ENCODE data around the gene ATP2B2. TPM values are rescaled to one million over a fixed set of nuclear protein-coding genes. Genes with fewer than 3 reads are reported as not detected.
"Not testable (repeated sequence)": the region's sequence is repeated elsewhere in the genome, so short reads cannot be mapped to it uniquely, and the experiment has no call there.

The ATP2B2 gene
- total RNA-seq, 2 experiments from 2014 or later, result not detected

- H3K36me3 Mint-ChIP-seq (ENCODE audit: low read depth), result peaks cover 77% of the 10 kb centered on the region
- CTCF ChIA-PET, result interaction anchor here (0.9 to 1.4 kb wide), 3 partner anchors 15 to 50 kb away, joined by 3 to 8 read pairs (median 3); partner anchors contain the start of gene SEC13
- H3K27me3 Mint-ChIP-seq, result no peaks in the 10 kb centered on the region
- DNase-seq, result no peak
- H3K4me1 Mint-ChIP-seq, result peaks cover 2% of the 10 kb centered on the region
- H3K27ac Mint-ChIP-seq, result no peak overlapping the region
- POLR2A ChIA-PET, result interaction anchor here (0.6 to 1.4 kb wide), 2 partner anchors 16 to 57 kb away, joined by 3 to 10 read pairs; partner anchors contain the start of genes SEC13 and TATDN2
- no peak overlapping the region for H3K4me3 Mint-ChIP-seq
- H3K9me3 Mint-ChIP-seq, result no peaks in the 10 kb centered on the region
These were observed 200.0 kb downstream of the ATP2B2 start for GRCh38 chr3:10305331-10305902.

GRCh38 chr3:10304905-10305304 is 200.5 kb downstream of the ATP2B2 start:
- ChIA-PET CTCF (interaction anchor here (0.9 to 1.4 kb wide), 3 partner anchors 16 to 49 kb away, joined by 3 to 8 read pairs (median 3); partner anchors contain the start of gene SEC13), POLR2A (interaction anchor here (0.6 to 1.2 kb wide), 3 partner anchors 33 to 57 kb away, joined by 3 read pairs; partner anchors contain the start of gene TATDN2)
- peaks cover 2% of the 10 kb centered on the region for H3K4me1 Mint-ChIP-seq
- DNase-seq, result no peak
- peaks cover 76% of the 10 kb centered on the region for H3K36me3 Mint-ChIP-seq (ENCODE audit: low read depth)
- H3K9me3 Mint-ChIP-seq, result no peaks in the 10 kb centered on the region
- H3K27ac Mint-ChIP-seq, result no peak overlapping the region
- no peak overlapping the region for H3K4me3 Mint-ChIP-seq
- no peaks in the 10 kb centered on the region for H3K27me3 Mint-ChIP-seq

GRCh38 chr3:10303785-10304184 is 201.6 kb downstream of the ATP2B2 start:
- ChIA-PET CTCF (interaction anchor here (1.4 kb wide), 1 partner anchor 17 kb away, joined by 8 read pairs; the partner anchor contains the start of gene SEC13), POLR2A (interaction anchor here (1.2 kb wide), 1 partner anchor 40 kb away, joined by 3 read pairs; no protein-coding TSS in a partner anchor)
- Mint-ChIP-seq H3K9me3 (no peaks in the 10 kb centered on the region), H3K27ac (no peak overlapping the region), H3K4me3 (no peak overlapping the region), H3K27me3 (no peaks in the 10 kb centered on the region), H3K36me3 (ENCODE audit: low read depth) (peaks cover 79% of the 10 kb centered on the region), H3K4me1 (peaks cover 12% of the 10 kb centered on the region)
- DNase-seq, result no peak

- H3K27ac Mint-ChIP-seq, result no peak overlapping the region
- no peaks in the 10 kb centered on the region for H3K27me3 Mint-ChIP-seq
- H3K36me3 Mint-ChIP-seq (ENCODE audit: low read depth), result peaks cover 78% of the 10 kb centered on the region
- ChIA-PET CTCF (no interaction called here), POLR2A (interaction anchor here (0.7 kb wide), 1 partner anchor 11 kb away, joined by 3 read pairs; no protein-coding TSS in a partner anchor)
- DNase-seq, result no peak
- peaks cover 12% of the 10 kb centered on the region for H3K4me1 Mint-ChIP-seq
- H3K4me3 Mint-ChIP-seq, result no peak overlapping the region
- H3K9me3 Mint-ChIP-seq, result no peaks in the 10 kb centered on the region
These were observed 202.3 kb downstream of the ATP2B2 start for GRCh38 chr3:10303105-10303504.

GRCh38 chr3:10300087-10300486 is 205.3 kb downstream of the ATP2B2 start:
- DNase-seq, result no peak
- Mint-ChIP-seq H3K9me3 (no peaks in the 10 kb centered on the region), H3K27me3 (no peaks in the 10 kb centered on the region), H3K4me3 (no peak overlapping the region), H3K4me1 (peaks cover 12% of the 10 kb centered on the region), H3K27ac (no peak overlapping the region), H3K36me3 (ENCODE audit: low read depth) (peaks cover 69% of the 10 kb centered on the region)
- ChIA-PET CTCF (interaction anchor here (1.2 kb wide), 1 partner anchor 36 kb away, joined by 3 read pairs; no protein-coding TSS in a partner anchor), POLR2A (no interaction called here)

GRCh38 chr3:10299679-10300078 is 205.7 kb downstream of the ATP2B2 start:
- H3K9me3 Mint-ChIP-seq, result no peaks in the 10 kb centered on the region
- no peaks in the 10 kb centered on the region for H3K27me3 Mint-ChIP-seq
- H3K4me3 Mint-ChIP-seq, result no peak overlapping the region
- DNase-seq, result no peak
- H3K4me1 Mint-ChIP-seq, result peaks cover 12% of the 10 kb centered on the region
- ChIA-PET CTCF (interaction anchor here (1.2 kb wide), 1 partner anchor 36 kb away, joined by 3 read pairs; no protein-coding TSS in a partner anchor), POLR2A (no interaction called here)
- H3K36me3 Mint-ChIP-seq (ENCODE audit: low read depth), result peaks cover 68% of the 10 kb centered on the region
- H3K27ac Mint-ChIP-seq, result no peak overlapping the region

- H3K4me3 Mint-ChIP-seq, result no peak overlapping the region
- peaks cover 68% of the 10 kb centered on the region for H3K36me3 Mint-ChIP-seq (ENCODE audit: low read depth)
- no peak for DNase-seq
- H3K27me3 Mint-ChIP-seq, result no peaks in the 10 kb centered on the region
- ChIA-PET CTCF (interaction anchor here (1.2 kb wide), 1 partner anchor 36 kb away, joined by 3 read pairs; no protein-coding TSS in a partner anchor), POLR2A (no interaction called here)
- H3K9me3 Mint-ChIP-seq, result no peaks in the 10 kb centered on the region
- peak overlapping the region; percentile 38 for H3K27ac Mint-ChIP-seq
- H3K4me1 Mint-ChIP-seq, result peaks cover 12% of the 10 kb centered on the region
These were observed 206.2 kb downstream of the ATP2B2 start for GRCh38 chr3:10299175-10299574.

- H3K4me3 Mint-ChIP-seq, H3K9me3 Mint-ChIP-seq, POLR2A ChIA-PET, CTCF ChIA-PET, H3K27me3 Mint-ChIP-seq, H3K27ac Mint-ChIP-seq, DNase-seq: not testable (repeated sequence)
- Mint-ChIP-seq H3K36me3 (ENCODE audit: low read depth) (peaks cover 63% of the 10 kb centered on the region), H3K4me1 (peaks cover 12% of the 10 kb centered on the region)
These were observed 207.3 kb downstream of the ATP2B2 start for GRCh38 chr3:10298064-10298463.

GRCh38 chr3:10294030-10294586 is 211.3 kb downstream of the ATP2B2 start:
- POLR2A ChIA-PET, result interaction anchor here (1.0 kb wide), 1 partner anchor 306 kb away, joined by 3 read pairs; no protein-coding TSS in a partner anchor
- CTCF ChIA-PET, result no interaction called here
- H3K4me3 Mint-ChIP-seq, result no peak overlapping the region
- DNase-seq, result no peak
- no peaks in the 10 kb centered on the region for H3K9me3 Mint-ChIP-seq
- peaks cover 11% of the 10 kb centered on the region for H3K4me1 Mint-ChIP-seq
- H3K27me3 Mint-ChIP-seq, result no peaks in the 10 kb centered on the region
- peaks cover 49% of the 10 kb centered on the region for H3K36me3 Mint-ChIP-seq (ENCODE audit: low read depth)
- H3K27ac Mint-ChIP-seq, result no peak overlapping the region

GRCh38 chr3:10292505-10293419 is 212.6 kb downstream of the ATP2B2 start, which contains the start of gene GHRL:
Gene GHRL (minus strand): TSS chr3:10292947. CDS start chr3:10290180, 2,767 bp downstream.
- CTCF ChIA-PET, result interaction anchor here (1.4 kb wide), 1 partner anchor 28 kb away, joined by 3 read pairs; the partner anchor contains the start of gene SEC13
- H3K27ac Mint-ChIP-seq, result peak within 1 kb of the TSS; percentile 72
- no peak for DNase-seq
- no peak within 1 kb of the TSS for H3K4me3 Mint-ChIP-seq
- peaks cover 51% of the 10 kb centered on the region for H3K36me3 Mint-ChIP-seq (ENCODE audit: low read depth)
- no peaks in the 10 kb centered on the region for H3K9me3 Mint-ChIP-seq
- H3K4me1 Mint-ChIP-seq, result peaks cover 7% of the 10 kb centered on the region
- H3K27me3 Mint-ChIP-seq, result no peaks in the 10 kb centered on the region
- POLR2A ChIA-PET, result interaction anchor here (0.8 to 1.4 kb wide), 5 partner anchors 8 to 151 kb away, joined by 3 to 4 read pairs (median 4); partner anchors contain the start of genes SEC13 and VHL

- CTCF ChIA-PET, result interaction anchor here (2.0 kb wide), 1 partner anchor 28 kb away, joined by 5 read pairs; no protein-coding TSS in a partner anchor
- H3K9me3 Mint-ChIP-seq, result no peaks in the 10 kb centered on the region
- H3K4me3 Mint-ChIP-seq, result no peak overlapping the region
- DNase-seq, result no peak
- H3K36me3 Mint-ChIP-seq (ENCODE audit: low read depth), result peaks cover 50% of the 10 kb centered on the region
- no peaks in the 10 kb centered on the region for H3K27me3 Mint-ChIP-seq
- H3K4me1 Mint-ChIP-seq, result peaks cover 12% of the 10 kb centered on the region
- H3K27ac Mint-ChIP-seq, result peak overlapping the region; percentile 21
- POLR2A ChIA-PET, result no interaction called here
These were observed 213.7 kb downstream of the ATP2B2 start for GRCh38 chr3:10291641-10292040.

- ChIA-PET CTCF (interaction anchor here (2.0 kb wide), 1 partner anchor 27 kb away, joined by 5 read pairs; no protein-coding TSS in a partner anchor), POLR2A (interaction anchor here (1.2 to 1.7 kb wide), 2 partner anchors 42 to 149 kb away, joined by 3 to 4 read pairs; partner anchors contain the start of genes TATDN2 and VHL)
- Mint-ChIP-seq H3K4me3 (no peak overlapping the region), H3K4me1 (peaks cover 16% of the 10 kb centered on the region), H3K27me3 (no peaks in the 10 kb centered on the region), H3K9me3 (no peaks in the 10 kb centered on the region), H3K27ac (no peak overlapping the region), H3K36me3 (ENCODE audit: low read depth) (peaks cover 48% of the 10 kb centered on the region)
- no peak for DNase-seq
These were observed 214.8 kb downstream of the ATP2B2 start for GRCh38 chr3:10290481-10291176.
